EL (cell line): ENCODE data around the gene MOB2.

ENCODE experiments used
- DNase-seq: peaks from one replicate; pipeline ENCODE4 v3.0.0-alpha.2; 2016

Gene MOB2

DNA sequence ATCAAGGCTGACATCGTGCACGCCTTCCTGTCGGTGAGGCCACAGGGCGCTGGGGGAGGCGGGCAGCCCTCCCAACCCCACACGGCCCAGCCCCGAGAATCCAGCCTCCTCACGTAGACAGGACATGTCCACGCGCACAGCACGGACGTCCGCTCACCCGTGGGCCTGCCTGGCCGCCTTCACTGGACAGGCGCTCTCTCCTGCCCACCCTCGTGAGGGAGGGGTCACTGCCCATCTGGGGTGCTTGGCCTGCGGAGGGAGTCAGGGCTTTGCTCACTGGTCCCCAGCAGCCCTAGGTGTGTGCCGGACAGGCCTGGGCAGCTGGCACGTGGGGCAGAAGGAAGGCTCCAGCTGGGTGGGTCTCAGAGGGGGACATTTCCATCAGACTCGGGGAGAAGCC lies 32.0 kb downstream of the MOB2 start:
- no peak for DNase-seq

DNA sequence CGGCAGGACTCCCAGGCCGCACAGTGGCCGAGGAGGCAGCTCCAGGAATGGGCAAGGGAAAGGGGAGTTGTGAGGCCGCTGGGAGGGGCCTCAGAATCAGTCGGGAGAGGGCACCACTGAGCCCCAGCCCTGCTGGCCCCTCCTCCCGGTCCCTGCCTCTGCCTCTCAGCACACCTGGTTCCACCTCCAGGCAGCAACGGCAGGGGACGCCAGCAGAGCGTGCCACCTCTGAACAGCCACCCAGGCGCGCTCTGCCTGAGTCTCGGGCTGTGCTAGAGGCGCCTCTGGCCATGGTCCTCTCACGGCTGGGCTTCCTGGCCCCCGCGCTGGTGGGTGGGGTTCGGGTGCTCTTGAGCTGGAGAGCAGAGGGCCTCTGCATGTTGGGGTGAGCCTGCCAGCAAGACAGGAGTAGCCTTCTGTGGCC lies 33.0 kb downstream of the MOB2 start:
- peak; percentile 25 for DNase-seq

DNA sequence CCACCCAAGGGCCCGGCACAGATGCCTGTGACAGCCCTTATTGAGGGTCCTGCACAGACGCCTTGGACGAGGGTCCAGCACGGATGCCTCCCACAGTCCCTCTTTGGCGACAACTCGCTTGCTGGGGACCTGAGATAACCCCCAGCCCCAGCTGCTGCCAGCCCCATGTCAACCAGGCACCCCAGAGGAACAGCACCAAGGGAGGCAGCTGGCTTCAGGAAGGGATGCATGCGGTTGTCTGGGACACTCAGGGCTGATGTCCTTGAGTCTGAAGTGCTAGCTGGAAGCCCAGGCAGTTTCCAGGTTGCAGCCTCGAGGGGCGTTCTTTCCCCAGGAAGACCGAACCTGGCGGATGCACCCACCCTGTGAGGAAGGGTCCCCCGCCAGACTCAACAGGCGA lies 33.8 kb downstream of the MOB2 start:
- DNase-seq: no peak

DNA sequence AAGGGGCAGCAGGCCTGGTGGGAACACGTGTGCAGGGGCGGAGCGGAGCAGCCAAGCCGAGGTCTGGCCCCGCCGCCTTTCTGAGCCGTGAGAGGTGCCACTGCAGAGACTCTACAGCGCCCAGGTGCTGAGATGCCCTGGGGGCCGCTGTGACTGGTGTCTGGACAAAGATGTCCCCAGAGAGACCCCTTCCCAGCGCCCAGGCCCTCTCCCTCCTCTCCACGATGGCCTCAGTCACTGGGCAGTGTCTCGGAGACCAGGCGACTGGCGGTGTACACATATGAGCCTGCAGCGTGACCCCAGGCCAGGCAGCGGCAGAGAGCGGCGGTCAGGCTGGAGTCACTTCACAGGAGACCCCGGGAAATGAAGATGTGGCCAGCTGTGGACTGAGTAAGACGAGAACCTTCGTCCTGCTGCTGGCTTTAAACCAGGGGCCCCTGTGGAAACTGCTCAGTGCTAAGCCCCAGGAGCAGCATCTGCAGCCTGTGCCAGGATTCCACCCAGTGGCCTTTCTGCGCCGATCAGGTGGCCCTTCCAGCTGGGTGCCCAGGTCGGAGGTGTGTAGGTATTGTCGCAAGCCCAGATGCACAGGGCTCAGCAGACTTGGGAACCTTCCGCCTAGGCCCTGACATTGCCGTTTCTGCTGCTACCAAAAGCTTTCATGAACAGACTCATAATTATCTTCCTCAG lies 34.7 kb downstream of the MOB2 start:
- no peak for DNase-seq

DNA sequence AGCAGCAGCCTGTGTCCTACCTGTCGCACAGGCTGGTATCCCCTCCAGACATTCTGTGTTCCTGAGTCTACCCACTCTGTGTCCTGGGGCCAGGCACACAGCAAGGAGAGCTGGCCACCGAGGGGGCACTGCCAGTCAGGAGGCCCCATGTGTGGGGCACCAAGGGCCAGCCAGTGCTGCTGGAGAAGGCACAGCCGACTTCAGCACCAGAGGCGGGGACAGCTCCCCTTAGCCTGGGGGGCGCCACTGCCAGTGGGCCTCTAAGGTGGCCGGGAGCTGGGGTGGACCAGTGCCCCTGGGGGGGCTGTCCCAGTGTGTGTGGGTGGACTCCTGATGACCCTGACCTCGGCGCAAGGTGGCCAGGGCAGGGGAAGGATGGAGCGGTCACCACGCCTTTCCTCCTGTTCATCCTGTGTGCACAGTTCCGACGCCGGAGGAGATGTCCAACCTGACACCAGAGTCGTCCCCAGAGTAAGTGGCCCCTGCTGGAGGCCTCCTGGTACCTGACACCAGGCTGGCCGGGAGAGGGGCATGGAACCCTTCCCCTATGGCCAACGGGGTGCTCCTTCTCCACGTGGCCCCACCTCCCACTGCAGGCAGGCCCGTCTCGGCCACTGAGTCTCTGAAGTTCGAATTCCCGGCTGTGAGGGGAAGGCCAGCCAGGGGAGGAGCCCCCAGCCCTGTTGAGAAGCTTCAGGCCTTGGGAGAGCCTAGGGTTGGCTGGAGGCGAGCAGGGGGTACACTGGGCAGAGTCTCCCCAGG lies 35.4 kb downstream of the MOB2 start:
- DNase-seq: no peak

DNA sequence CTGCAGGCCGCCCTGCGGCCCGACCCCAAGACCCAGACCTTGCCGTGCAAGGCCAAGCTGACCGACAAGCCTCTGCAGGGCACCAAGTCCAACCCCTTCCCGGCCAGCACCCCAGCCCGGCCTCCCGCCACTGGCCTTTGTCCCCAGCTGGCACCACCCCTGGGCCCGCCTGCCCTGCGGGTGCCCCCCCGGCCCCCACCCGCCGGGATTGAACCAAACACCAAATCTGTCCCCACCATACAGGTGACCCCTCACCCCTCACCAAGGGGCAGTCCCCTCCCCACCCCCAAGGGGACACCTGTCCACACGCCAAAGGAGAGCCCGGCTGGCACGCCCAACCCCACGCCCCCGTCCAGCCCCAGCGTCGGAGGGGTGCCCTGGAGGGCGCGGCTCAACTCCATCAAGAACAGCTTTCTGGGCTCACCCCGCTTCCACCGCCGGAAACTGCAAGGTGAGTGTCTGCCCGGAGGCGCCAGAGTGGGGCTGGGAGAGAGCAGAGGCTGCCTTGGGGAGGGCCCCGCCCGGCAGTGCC lies 36.2 kb downstream of the MOB2 start:
- DNase-seq: no peak

DNA sequence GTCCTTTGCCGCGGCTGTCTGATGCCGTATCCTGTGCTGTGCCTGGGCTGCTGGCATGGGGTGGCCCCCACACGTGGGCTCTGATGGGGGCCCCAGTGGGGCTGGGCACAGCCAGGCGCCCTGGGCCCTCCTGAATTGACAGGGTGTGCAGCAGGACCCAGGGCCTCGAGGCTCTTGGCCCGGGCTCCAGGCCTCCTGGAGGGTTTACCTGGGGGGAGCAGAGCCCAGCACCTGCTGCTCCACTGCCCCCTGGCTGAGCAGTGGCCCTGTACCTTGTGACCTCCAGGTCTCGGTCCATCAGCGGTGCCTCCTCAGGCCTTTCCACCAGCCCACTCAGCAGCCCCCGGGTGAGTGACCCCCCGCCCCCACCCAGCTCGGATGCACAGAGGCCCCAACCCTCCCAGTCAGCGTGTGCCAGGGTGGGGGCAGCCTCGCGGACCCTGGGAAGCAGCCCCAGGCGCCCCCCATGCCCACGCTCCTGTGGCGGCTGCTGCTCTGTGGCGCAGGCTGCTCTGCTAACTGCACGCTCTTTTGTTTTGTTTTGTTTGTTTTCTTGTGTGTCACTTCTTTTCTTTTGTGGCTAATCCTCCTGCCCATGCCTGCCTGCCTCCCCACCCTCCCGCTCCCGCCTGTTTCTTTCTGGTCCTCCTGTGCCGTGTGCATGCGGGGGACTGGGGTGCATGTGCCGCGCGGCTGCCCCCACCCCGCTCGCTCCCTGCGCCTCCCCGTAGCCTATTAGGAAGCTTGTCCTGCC lies 36.9 kb downstream of the MOB2 start:
- DNase-seq: no peak

DNA sequence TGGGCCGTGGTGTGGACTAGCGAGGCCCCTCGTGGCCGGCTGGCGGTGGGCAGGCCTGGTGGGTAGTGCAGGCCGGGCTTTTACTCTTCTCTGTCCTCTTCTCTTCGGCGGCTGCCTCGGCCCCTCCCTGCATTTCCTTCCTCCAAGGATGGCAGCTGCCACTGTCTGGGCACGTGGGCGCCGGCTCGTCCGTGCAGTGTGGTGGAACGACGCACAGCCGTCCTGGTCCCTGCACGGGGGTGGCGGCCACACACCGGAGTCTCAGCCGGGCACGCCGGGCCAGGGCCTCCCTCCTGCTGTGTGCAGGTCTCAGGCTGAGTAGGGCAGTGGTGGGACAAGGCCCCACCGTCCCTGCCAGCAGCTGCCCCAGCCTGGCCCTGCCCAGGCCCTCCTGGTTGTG lies 37.7 kb downstream of the MOB2 start:
- DNase-seq: no peak

DNA sequence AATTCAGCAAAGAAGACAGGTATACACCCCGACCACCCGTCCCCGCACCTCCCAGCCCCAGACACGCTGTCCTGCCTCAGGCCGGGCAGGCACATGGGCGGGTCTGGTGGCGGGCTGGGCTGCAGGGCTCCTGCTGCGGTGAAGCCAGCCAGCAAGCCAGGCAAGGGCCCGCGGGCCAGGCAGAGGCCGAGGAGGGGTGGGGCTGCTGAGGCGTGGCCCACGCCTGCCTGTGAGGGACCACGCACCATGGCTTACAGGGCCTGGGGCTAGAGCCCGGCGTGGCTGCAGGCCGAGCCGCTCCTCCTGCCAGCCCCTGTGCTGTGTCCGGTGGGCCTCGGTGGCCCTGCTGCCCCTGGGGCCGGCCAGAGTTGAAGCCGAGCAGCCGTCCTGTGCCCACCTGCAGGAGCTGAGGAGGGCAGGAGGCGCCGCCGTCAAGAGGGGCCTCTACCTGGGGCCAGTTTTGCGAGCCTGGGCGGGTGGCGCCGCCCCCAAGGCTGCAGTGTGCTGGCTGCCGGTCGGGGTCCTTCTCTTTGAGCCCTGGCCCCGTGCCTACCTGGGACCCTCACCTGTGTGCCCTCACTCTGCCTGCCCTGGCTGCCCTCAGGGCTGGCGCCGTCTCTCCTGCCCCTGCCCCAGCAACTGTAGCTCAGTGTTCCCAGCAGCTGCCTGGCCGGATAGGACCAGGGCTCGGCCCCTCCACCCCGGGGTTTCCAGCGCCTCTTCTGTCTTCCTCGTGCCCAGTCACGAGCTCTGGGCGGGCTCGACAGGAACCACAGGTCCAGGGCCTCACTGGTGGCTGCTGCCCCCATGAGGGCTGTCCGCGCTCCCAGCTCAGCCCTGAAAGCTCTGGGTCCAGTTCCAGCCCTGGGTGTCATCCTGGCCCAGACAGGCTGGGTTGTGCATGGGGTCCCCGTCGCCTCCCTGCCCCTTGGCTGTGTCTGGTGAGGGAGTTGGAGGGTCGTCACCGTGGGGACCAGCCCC lies 38.4 kb downstream of the MOB2 start:
- DNase-seq: no peak

DNA sequence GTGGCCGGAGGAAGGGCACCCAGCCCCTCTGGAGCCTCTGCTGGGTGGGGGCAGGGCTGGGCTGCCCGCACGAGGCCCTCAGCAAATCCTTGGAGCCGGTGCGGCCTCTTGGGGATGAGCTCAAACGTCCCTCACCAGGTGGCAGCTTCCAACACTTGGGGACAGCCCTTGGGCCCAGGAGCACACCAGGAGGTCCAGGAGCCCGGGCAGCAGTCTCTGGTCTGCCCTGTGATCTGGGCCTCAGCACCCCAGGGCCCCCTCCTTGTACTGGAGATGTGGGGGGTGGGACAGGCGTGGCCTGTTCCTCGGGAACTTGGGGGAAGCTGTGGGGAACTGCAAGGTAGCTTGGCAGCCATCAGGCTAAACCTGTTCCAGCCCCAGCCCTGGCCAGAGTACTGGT lies 40.0 kb downstream of the MOB2 start:
- no peak for DNase-seq

DNA sequence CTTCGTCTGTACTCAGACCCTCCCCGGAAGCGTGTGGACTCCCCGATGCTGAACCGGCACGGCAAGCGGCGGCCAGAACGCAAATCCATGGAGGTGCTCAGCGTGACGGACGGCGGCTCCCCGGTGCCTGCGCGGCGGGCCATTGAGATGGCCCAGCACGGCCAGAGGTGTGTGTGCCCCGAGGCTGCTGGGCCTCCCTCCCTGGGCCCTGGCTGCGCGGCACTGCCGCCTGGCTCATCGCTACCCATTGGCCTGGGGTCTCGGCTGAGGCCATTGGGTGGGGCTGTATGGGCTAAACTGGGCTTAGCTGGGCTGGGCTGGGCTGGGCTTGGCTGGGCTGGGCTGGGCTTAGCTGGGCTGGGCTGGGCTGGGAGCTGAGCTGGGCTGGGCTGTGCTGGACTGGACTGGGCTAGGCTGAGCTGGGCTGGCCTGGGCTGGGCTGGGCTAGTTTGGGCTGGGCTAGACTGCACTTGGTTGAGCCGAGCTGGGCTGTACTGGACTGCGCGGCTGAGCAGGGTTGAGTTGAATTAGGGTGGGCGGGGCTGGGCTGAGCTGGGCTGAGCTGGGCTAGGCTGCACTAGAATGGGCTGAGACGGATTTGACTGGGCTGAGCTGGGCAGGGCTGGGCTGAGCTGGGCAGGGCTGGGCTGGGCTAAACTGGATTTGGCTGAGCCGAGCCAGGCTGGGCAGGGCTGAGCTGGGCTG lies 40.7 kb downstream of the MOB2 start:
- no peak for DNase-seq

DNA sequence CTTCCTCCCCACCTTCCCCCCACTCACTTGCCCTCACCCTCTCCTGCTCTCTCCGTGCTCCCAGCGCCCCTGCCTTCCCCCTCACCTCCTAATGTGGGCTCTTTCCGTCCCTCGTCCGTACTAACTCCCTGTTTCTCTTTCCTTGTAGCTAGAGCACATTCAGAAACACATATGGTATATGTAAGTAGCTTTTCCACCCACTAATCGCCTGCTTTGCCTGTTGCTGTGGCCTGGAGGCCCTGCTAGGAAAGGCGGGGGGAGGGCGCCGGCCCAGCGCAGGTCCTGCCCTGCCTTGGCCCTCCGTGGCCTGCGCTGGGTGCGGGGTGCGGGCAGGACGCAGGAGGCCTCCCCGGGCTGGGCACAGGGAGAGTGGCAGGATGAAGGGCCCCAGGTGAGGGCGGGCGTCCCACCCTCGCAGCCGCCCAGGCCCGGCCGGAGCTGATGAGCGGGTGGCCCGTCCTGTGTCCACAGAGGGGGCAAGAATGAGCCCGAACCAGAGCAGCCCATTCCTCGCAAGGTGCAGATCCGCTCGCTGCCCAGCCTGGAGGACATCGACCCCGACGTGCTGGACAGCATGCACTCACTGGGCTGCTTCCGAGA lies 41.7 kb downstream of the MOB2 start:
- no peak for DNase-seq

DNA sequence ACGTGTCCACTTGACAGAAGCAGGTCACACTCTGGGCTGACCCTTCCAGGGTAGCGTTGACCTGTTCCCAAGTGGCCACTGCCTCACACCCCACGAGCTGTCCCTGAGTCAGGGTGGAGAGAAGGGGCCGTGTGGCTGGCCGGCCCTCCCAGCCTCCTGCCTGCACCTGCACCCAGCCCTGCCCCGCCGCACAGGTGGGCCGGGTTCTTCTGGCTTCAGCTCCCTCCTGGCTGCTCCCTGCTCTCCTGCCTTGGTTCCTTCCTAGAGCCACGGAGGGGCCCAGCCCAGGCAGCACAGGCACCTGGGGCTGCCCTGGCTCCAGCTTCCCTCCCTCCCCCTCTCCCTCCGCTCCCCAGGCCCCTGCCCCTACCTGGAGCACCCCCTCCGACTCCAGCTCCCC lies 42.3 kb downstream of the MOB2 start:
- no peak for DNase-seq

DNA sequence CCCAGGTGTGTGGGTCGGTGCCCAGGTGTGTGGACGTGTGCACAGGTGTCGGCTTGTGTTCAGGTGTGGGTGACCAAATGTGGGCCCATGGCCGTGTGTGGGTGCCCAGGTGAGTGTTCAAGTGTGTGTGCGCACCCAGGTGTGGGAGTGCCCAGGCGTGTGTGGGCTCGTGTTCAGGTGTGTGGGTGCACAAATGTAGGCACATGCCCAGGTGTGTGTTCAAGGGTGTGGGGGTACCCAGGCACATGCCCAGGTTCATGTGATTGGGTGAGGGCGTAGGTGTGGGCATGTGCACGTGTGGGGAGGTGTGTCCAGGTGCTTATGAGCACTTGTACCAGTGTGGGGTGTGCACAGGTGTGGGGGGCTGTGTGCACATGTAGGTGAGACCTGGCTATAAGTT lies 42.8 kb downstream of the MOB2 start:
- no peak for DNase-seq

DNA sequence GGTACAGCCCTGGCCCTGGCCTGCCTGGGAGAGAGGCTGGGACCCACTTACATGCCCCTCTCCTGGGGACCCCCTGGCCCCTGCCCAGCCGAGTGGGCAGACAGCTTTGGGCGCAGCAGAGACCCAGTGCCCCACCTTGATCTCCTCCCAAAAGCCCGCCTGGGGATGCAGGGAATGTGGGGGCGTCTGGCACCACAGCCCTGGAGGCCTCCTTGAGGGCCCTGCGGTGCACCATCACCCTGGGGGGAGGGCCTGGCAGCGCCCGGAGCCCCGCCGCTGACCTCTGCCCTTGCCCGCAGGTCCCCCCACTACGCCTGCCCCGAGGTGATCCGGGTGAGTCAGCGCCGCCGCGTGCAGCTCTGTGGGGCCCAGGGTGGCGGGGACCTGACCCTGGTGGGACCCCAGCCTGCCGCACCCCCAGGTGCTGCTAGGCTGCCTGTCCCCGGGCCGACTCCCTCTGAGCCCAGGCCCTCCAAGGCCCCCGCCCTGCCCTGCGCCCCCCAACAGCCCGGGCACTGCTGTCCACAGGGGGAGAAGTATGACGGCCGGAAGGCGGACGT lies 43.7 kb downstream of the MOB2 start:
- no peak for DNase-seq

DNA sequence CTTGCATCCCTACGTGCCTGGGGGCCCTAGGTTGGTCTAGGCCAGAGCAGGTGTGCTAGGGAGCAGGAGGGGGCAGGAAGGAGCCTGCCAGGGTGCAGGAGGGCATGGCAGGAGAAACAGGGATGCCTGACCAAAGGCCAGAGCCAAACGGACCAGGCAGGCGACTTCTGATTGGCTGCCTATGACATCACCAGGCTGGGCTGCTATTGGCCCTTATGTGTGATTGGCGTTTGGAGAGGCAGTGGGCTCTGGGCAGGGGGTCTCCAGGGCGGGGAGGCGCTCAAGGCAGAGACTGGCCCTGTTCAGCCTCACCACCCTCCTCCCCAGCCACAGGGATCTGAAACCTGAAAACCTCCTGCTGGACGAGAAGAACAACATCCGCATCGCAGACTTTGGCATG lies 44.4 kb downstream of the MOB2 start:
- no peak for DNase-seq

DNA sequence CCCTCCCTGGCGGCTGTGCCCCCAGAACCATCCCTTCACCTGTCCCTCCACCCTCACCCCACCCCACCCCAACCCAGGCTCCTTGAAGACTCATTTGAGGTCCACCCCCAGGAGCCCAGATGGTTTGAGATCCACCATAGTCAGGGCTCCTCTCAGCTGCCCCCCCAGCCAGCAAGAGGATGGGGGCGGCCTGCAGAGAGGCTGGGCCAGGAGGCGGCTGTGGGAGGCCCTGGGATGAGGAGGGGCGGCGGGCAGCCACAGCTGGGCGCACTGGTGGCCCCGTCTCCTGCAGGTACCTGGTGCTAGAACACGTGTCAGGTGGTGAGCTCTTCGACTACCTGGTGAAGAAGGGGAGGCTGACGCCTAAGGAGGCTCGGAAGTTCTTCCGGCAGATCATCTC lies 46.1 kb downstream of the MOB2 start:
- no peak for DNase-seq

DNA sequence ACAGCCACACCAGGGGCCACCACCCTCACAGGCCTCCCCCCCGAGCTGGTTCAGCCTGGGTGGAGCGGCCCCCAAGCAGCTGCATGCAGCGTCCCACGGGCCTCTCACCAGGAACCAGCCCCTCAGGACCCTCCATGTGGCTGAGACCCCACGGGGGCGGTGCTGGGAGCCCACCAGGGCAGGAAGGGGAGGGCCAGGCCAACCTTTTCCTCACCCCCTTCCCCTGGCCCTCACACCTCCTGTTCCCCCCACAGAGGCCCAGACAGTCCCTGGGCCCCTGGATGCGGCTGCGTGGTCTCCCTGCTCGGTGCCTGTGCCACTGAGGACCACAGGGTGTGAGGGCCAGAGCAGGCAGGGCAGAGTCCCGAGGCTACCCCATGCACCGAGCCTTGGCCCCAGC lies 46.5 kb downstream of the MOB2 start:
- no peak for DNase-seq

DNA sequence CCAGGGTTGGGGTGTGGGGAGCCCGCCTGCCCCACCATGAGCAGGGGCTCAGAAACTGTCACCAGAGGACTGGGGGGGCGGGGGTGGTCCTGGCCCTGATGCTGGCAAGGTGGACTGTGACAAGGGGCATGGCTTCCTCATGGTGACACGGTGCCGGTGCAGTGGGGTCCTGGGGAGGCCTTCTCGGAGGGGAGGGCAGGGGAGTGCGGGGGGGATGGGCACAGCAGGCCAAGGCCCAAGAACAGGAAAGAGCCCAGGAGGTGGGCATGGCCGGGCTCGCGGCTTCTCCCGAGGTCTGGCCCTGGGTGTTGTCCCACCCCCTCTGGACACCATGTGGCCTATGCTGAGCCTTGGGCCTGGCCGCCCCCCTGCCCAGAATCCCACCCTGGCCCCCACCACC lies 47.2 kb downstream of the MOB2 start:
- no peak for DNase-seq

DNA sequence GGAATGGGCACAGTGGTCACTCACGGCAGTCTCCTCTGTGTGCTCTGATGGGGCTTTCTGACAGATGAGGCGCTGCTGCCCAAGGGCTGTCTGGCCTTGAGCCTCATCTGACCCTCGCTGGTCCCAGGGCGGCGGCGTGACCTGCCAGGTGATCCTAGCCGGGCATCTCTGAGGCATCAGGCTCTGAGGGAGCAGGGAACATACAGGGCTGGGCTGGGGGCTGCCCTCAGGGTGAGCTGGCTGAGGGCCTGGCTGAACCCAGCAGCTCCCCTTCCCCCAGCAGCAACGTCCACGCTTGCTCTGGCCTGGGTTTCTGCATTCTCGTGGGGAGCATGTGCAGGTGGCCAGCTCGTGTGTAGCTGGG lies 47.6 kb downstream of the MOB2 start:
- DNase-seq: no peak
